ENCODE measurements around the gene SPIN2B. TPM values are rescaled to one million over a fixed set of nuclear protein-coding genes. Genes with fewer than 3 reads are reported as not detected.
A peak's percentile ranks its signal among the peaks of the same experiment; 100 is the strongest.
"Not testable (repeated sequence)": the region's sequence is repeated elsewhere in the genome, so short reads cannot be mapped to it uniquely, and the experiment has no call there.

Gene SPIN2B
- 7.1 and 9.6 TPM in 2 replicates for total RNA-seq

DNA sequence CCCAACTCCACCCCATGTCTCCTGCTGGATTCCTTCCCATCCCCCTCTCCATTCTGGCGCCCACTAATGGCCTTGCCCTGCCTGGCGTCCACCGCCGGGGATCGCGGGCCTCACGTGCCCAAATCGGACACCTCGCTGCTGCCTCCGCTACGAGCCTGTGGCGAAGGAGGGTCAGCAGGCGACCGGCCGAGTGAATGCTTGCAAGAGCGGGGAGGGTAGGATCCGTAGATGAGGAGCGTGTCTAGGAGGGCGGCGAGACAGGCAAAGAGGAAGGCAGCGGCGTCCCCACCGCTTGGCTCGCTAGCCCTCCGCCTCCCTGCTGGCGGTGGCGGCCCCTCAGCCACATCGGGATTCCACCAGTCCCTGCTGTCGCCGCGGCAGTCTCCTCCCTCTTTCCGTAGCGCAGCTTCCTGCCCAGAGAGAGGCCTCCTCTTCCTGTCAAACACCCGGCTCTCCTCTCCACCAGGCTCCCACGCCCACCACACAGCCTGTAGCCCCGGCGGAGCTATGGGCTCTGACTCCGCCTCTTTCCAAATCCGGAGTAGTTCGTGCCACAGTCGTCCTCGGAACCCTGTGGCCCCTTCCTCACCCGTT lies at the start of gene SPIN2B:
Gene SPIN2B (minus strand): TSS at position 387 of the 594 bp plus-strand sequence.
- peak; percentile 79 to 88 for DNase-seq (ENCODE audit: low read depth in 2 of 2)

DNA sequence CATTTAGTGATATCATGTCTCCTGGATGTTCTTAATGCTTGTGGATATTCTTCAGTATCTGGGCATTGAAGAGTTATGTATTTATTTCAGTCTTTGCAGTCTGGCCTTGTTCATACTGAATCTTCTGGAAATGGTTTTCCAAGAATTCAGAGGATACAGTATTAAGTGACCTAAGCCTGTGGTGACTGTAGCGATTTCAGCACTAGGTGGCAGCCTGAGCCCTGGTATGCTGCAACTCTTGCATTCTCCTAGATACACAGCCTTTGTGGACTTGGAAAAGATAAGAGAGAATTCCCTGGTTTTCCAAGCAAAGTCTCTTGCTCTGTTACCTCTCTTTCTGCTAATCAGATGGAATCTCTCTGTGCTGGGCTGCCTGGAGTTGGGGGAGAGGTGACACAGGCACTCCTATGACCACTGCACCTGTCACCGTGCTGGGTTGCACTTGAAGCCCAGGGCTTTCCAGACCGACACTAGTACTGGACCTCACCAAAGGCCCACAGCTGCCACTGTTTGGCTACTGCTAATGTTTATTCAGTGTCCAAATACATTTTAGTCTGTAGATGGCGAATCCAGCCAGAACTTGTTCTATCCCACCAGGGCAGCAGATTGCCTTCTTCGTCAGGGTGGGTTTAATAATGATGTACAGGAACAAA lies 35.2 kb upstream of the SPIN2B start:
- peak; percentile 39 to 53 for DNase-seq (ENCODE audit: low read depth in 2 of 2)

DNA sequence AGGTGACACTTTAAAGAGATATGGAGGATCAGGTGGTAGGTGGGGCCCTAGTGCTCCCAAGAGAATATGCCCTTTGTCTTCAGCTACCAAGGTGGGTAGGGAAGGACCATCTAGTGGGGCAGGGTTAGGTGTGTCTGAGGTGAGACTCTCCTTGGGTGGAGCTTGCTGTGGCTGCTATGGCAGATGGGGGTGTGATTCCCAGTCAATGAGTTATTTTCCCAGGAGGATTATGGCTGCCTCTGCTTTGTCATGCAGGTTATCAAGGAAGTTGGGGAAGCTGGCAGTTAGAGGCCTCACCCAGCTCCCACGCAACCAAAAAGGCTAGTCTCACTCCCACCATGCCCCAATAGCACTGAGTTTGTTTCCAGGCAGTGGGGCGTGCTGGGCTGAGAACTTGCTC lies 33.8 kb upstream of the SPIN2B start:
- no peak for DNase-seq (ENCODE audit: low read depth in 2 of 2)

DNA sequence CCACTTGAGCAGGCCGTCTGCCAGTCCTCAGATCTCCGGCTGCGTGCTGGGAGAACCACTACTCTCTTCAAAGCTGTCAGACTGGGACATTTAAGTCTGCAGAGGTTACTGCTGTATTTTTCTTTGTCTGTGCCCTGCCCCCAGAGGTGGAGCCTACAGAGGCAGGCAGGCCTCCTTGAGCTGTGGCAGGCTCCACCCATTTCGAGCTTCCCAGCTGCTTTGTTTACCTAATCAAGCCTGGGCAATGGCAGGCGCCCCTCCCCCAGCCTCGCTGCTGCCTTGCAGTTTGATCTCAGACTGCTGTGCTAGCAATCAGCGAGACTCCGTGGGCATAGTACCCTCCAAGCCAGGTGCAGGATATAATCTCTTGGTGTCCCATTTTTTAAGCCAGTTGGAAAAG lies 30.9 kb upstream of the SPIN2B start:
- not testable (repeated sequence) for DNase-seq (ENCODE audit: low read depth in 2 of 2)

DNA sequence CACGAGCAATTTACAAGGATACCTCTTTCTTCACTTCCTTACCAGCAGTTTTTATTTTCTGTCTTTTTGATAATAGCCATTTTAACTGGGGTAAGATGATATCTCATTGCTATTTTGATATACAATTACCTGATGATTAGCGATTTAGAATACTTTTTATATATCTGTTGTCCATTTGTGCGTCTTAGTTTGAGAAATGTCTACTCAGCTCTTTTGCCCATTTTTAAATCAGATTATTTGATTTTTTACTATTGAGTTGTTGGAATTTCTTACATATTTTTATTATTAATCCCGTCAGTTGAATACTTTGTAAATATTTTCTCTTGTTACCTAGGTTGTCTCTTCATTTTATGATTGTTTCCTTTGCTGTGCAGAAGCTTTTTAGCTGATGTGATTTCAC lies 17.3 kb upstream of the SPIN2B start:
- no peak for DNase-seq (ENCODE audit: low read depth in 2 of 2)

DNA sequence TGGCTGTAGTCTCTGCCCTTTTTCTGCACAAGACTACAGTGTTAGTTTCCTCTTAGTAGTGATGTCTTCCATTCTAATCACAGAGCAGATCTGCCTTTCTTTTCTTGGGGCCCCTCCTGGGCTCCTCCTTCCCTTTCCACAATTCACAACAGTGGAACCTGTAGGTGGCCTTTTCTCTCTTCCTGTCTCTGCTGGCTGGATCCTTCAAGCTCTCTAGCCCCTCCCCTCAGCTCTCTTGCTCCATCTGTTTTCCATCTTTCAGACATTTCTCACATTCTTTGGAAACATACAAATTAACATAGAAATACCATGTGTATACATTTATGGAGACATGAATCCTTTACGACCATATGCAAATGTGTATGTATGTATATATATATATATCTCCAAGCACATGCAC lies 16.2 kb upstream of the SPIN2B start:
- DNase-seq (ENCODE audit: low read depth in 2 of 2): no peak

DNA sequence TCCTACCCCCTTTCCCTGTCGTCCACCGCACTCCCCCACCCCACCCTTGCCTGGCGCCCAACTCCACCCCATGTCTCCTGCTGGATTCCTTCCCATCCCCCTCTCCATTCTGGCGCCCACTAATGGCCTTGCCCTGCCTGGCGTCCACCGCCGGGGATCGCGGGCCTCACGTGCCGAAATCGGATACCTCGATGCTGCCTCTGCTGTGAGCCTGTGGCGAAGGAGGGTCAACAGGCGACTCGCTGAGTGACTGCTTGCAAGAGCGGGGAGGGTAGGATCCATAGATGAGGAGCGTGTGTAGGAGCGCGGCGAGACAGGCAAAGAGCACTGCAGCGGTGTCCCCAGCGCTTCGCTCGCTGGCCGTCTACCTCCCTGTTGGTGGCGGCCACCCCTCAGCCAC lies 15.7 kb upstream of the SPIN2B start, which contains the start of gene SPIN2A:
Gene SPIN2A (minus strand): TSS at position 325 of the 400 bp plus-strand sequence. CDS start 800 bp downstream, outside the sequence.
- DNase-seq (ENCODE audit: low read depth in 2 of 2): not testable (repeated sequence)

DNA sequence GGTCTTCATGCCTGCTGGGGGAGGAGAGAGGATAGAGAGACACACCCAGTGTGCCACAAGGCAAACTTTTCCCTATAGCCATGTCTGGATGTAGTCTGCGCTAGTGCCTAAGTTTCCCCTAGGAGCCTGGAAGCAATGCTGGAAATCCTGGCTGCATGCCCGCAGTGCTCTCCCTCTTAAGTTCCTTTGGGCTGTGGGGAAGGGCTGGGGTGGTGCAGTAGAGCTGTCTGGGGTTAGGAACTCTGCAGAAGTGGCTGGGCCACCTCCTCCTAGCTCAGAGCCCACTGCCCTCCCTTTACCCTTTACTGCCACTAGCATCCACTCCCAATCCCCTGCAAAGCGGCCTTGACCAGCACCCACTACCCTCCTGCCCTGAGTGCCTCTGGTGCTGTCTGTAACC lies 15.2 kb upstream of the SPIN2B start:
- DNase-seq (ENCODE audit: low read depth in 2 of 2): not testable (repeated sequence)

DNA sequence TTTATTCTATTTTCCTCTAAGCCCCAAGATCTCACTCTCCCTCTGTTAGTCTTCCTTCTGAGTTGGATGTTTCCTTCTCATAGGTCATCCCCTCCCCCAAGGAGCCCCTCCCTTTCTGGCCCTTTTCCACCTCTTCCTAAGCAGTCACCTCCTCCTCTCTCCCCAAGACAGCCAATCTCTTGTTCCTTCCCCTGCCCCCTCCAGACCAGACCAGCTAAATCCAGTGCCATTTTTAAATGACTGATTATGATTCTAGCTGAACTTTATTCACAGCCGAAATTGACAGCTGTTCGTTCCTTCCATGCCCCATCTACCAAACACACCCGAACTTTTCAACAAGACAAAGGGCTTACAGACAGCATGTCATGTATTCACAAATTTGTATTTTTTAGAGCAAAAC lies 13.9 kb upstream of the SPIN2B start:
- DNase-seq (ENCODE audit: low read depth in 2 of 2): no peak

DNA sequence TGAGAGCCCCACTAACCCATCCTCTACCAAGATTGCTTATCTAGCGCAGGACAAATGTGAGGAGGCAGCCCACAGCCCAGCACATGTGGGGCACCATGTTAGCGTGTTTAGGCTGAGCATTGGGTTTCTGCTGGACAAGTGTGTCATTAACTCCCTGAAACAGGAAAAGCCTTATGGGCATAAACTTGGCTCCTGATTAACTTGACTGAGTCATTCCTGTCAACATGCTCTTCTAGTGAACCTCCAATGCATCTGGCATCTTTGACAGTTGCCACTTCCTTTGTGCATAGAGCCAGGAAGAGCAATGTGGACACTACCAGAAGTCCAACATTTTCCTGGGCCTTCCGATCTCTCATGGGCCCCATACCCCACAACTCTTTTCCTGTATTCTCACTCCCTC lies 13.4 kb upstream of the SPIN2B start:
- no peak for DNase-seq (ENCODE audit: low read depth in 2 of 2)

DNA sequence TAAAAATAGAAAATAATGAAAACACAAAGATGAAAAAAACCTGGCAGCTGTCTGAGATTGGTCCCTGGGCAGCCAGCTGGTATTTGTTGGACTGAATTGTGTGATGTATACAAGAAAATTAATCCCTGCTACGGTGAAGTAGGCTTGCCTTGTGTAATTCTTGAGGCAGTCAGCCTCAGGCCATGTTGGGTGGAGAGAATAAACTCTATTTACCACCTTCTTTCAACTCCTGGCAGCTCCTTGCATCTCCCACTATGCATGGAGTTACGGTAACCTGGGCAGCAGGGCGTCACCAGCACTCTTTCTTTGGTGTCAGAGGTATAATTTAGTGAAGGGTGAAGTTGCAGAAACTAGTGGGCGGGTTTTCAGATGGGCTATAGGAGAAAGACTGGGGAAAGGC lies 12.4 kb upstream of the SPIN2B start:
- no peak for DNase-seq (ENCODE audit: low read depth in 2 of 2)

DNA sequence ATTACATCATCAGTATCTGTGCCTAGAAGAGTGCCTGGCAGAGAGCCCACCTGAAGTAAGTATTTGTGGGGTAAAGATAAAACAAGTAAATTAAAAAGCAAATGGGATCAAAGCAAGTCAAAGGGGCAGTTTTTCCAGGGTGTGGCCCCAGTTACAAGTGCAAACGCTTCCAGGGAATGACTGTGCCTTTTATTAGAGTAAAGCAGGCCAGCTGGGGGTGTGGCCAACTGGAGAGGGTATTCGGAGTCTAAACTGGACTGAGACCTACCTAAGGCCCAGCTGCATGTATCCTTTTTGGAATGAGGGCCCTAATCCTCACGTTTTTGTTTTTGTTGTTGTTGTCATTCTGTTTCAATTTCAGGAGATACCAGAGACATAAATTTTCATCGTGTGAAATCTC lies 11.9 kb upstream of the SPIN2B start:
- not testable (repeated sequence) for DNase-seq (ENCODE audit: low read depth in 2 of 2)

DNA sequence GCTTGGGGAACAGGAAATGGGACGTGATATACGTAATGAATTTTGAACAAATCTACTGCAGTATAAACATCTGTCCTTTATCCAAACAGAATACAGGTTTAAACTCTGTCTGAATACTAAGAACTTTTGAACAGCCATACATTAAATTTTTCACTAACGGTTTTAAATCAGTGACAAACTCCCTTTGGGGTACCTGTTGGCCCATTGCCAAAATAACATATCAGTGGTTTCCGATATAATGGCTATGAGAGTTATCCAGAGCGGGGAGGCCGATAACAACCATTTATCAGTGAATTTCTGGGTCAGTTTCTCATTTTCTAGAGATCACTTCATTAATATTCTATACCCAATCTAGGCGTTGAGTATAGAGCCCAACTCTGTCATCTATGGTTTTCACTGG lies 10.7 kb upstream of the SPIN2B start:
- no peak for DNase-seq (ENCODE audit: low read depth in 2 of 2)

DNA sequence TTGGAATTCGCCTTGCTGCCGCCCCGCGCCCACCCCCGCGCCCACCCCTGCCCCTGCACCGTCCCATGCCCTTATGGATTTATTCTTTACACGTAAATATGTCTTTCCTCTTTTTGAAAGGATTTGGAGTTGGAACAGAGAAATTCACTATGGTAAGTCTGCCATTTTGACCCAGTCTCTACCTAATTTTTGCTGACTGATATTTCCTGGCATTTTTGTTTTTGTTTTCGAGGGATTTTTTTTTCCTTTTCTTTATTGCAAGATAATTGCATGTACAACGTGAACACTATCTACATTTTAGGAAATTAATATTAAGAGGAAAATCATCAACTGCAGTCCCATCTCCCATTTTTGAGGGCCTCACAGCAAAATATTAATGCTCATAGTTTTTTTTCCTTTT lies 468 bp upstream of the SPIN2B start:
- DNase-seq (ENCODE audit: low read depth in 2 of 2): no peak

DNA sequence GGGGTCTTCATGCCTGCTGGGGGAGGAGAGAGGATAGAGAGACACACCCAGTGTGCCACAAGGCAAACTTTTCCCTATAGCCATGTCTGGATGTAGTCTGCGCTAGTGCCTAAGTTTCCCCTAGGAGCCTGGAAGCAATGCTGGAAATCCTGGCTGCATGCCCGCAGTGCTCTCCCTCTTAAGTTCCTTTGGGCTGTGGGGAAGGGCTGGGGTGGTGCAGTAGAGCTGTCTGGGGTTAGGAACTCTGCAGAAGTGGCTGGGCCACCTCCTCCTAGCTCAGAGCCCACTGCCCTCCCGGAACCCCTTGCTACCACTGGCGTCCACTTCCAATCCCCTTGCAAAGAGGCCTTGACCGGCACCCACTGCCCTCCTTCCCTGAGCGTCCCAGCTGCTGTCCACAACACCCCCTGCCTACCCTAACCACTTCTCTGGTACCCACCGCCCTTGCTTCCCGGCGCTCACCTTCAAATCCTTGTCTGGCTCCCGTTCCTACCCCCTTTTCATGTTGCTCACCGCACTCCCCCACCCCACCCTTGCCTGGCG lies 658 bp downstream of the SPIN2B start:
- DNase-seq (ENCODE audit: low read depth in 2 of 2): peak in 1 of 2 donors; percentile 1

DNA sequence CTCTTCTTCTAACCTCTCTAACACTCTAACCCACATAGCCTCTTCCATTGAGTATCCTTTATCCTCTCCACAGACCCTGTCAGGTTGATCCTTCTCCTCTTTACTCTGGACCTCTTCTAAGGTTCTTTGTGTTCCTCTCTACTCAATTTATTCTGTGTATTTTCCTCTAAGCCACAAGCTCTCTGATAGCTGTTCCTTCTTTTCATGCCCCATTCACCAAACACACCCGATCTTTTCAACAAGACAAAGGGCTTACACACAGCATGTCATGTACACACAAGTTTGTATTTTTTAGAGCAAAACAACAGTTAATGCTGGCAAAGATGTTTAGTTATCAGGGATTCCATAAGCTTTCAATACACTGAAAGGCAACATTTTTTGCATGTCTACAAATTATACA lies 1.9 kb downstream of the SPIN2B start:
- no peak for DNase-seq (ENCODE audit: low read depth in 2 of 2)

DNA sequence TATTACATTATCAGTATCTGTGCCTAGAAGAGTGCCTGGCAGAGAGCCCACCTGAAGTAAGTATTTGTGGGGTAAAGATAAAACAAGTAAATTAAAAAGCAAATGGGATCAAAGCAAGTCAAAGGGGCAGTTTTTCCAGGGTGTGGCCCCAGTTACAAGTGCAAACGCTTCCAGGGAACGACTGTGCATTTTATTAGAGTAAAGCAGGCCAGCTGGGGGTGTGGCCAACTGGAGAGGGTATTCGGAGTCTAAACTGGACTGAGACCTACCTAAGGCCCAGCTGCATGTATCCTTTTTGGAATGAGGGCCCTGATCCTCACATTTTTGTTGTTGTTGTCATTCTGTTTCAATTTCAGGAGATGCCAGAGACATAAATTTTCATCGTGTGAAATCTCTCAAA lies 3.8 kb downstream of the SPIN2B start:
- DNase-seq (ENCODE audit: low read depth in 2 of 2): not testable (repeated sequence)

DNA sequence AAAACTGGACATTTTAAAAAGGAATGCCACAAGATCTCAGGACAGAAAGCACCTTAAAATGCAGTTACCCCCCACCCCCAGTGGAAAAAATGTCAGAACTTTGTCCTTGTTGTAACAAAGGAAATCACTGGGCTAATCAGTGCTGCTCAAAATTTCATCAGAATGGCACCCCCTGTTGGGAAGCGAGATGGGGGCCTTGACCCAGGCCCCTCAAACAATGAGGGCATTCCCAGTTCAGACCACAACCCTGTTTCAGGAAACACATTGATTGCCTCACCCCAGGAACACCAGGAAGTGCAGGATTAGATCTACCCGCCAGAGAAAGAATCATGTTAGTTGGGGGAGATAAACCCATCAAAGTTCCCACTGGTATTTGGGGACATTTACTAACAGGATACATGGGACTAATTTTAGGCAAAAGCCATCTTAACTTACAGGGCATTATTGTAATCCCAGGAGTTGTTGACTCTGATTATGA lies 16.4 kb downstream of the SPIN2B start:
- DNase-seq (ENCODE audit: low read depth in 2 of 2): no peak

DNA sequence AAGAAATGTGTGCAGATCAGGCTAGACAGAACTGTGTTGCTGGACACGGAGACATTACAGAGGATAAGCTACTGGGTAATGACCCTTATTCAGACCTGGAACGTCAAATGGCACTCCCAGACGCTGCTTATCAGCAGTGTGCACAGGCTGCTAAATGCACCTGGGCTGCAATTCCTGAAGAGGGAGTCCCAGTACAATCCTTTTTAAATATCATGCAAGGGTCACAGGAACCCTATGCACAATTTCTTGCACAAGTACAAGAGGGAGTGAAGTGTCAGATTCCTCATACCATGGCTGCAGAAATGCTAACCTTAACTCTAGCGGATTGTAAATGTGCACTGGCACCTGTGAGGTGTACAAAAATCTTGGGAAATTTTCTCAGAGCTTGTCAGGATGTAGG lies 16.9 kb downstream of the SPIN2B start:
- no peak for DNase-seq (ENCODE audit: low read depth in 2 of 2)

DNA sequence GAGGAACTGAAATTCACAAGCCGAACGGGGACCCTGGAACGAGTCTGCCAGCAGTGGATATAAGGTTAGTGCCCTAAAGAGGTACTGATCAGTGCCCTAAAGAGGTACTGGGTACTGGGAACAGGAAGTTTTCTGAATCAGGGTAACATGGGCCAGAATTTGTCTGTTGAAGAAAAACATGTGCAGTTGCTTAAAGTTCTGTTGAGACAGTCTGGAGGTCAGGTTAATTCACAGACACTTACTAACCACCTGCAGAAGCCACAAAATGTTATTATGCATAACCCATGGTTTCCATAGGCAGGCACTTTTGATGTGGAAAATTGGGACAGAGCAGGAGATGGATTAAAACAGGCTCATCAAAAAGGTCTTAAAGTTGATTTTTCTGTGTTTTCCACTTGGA lies 17.9 kb downstream of the SPIN2B start:
- DNase-seq (ENCODE audit: low read depth in 2 of 2): no peak

DNA sequence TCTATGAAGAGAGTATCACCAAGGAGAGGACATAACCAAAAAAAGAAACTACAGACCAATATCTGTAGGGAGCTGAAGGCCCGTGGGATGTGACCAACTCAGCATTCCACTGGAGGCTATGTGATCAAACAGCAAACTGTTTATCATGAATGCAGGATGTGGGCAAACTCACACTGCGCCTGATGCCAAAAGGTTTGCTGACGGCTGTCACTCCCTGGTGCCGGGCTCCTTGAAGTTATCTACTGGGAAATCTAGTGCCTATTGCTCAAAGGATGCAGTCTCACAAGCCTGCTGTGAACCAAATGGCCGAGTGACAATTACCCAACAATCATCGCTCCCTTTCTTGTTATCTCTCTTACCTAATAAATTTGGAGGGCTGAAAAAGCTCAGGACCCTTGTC lies 18.4 kb downstream of the SPIN2B start:
- not testable (repeated sequence) for DNase-seq (ENCODE audit: low read depth in 2 of 2)

DNA sequence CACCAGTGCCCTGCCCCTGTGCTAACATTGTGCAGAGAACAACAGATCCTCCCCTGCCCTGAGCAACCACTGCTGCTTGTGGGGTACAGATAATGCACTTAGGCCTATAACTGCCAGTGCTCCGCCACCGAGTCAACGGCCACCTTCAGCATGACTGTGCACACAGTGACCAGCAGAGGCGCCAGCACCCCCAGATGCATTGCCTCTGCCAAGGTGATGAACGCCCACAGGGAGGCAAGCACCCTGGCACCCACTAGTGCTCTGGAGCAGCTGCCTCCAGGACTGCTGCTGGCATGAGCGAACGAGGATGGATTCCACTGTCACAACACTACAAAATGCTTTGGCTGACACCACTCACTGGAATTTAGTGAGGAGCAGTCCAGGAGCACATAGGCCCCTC lies 38.2 kb downstream of the SPIN2B start:
- no peak for DNase-seq (ENCODE audit: low read depth in 2 of 2)

DNA sequence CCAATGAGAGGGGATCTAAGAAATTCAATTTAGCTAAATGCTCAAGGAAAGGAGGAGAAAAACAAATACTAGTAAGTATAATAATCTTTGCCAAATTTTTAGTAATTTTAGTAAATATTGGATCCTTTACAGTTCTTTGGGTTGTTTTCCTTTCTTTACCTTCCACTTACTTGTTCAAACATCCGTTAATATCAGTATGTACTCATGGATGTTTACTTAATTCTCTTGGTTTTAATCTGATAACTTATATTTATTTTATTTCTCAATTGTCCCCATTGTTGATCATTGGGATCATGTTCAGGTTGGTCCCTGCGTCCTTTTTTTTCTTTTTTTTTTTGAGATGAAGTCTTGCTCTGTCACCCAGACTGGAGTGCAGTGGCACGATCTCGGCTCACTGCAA lies 46.9 kb downstream of the SPIN2B start:
- no peak for DNase-seq (ENCODE audit: low read depth in 2 of 2)
